Tibial artery (tissue), 4 donors: ENCODE measurements around the gene SARS1.

Experiments used
- DNase-seq, 2 donors: peaks; one replicate each; pipeline ENCODE4 v3.0.0-alpha.2; 2019
- H3K27ac ChIP-seq, 2 donors: fragments of 200-600 bp; sonication (generic) in 1 of 2; 1 replicate in 1 of 2; 2 replicates in 1 of 2; pipeline ENCODE4 v1.5.1; 2018 to 2019; ENCODE audit warnings: mild to moderate bottlenecking in 1 of 2
- H3K27me3 ChIP-seq, 2 donors: fragments of 200-600 bp; sonication (generic) in 1 of 2; one replicate each; pipeline versions ENCODE4 v1.5.1 to v1.6.0; 2016 to 2019
- H3K36me3 ChIP-seq, 3 donors: fragments of 200-600 bp; sonication (generic) in 2 of 3; one replicate each; pipeline ENCODE4 v1.5.1; 2016 to 2019; ENCODE audit warnings: mild to moderate bottlenecking in 2 of 3
- H3K4me1 ChIP-seq, 4 donors: fragments of 200-600 bp; sonication (generic) in 2 of 4; 1 replicate in 3 of 4; 2 replicates in 1 of 4; pipeline ENCODE4 v1.5.1; 2016 to 2019
- H3K4me3 ChIP-seq, 2 donors: fragments of 200-600 bp; sonication (generic) in 1 of 2; 1 replicate in 1 of 2; 2 replicates in 1 of 2; pipeline ENCODE4 v1.5.1; 2018 to 2019; ENCODE audit warnings: mild to moderate bottlenecking in 2 of 2
- H3K9me3 ChIP-seq, 3 donors: fragments of 200-600 bp; sonication (generic) in 1 of 3; one replicate each; pipeline ENCODE4 v1.5.1; 2016 to 2019
- intact Hi-C: fragments of 100-400 bp; cut with DNase I; formaldehyde crosslinking; loops from one replicate; pipeline ENCODE4 v1.15.0; 2023; ENCODE audit warnings: low total_unique reads
- TF ChIP-seq, protein P1 (sequence below), 2 experiments: fragments of 200-600 bp in 1 of 2; fragments of 450-650 bp in 1 of 2; IDR thresholded peaks; one replicate each; pipeline ENCODE4 v1.5.1; 2017 to 2019; ENCODE audit warnings: antibody characterized with exemption in 2 of 2, mild to moderate bottlenecking in 1 of 2, moderate library complexity in 1 of 2

SARS1 gene

GRCh38 chr1:109181085-109181806 lies 32.5 kb upstream of the SARS1 start:
- Histone ChIP-seq H3K4me1 (no peaks in the 10 kb centered on the region), H3K27me3 (no peaks in the 10 kb centered on the region), H3K36me3 (no peaks in the 10 kb centered on the region), H3K4me3 (no peak overlapping the region), H3K9me3 (no peaks in the 10 kb centered on the region), H3K27ac (no peak overlapping the region)
- intact Hi-C loops: no loop called here
- TF ChIP-seq, protein P1, sequence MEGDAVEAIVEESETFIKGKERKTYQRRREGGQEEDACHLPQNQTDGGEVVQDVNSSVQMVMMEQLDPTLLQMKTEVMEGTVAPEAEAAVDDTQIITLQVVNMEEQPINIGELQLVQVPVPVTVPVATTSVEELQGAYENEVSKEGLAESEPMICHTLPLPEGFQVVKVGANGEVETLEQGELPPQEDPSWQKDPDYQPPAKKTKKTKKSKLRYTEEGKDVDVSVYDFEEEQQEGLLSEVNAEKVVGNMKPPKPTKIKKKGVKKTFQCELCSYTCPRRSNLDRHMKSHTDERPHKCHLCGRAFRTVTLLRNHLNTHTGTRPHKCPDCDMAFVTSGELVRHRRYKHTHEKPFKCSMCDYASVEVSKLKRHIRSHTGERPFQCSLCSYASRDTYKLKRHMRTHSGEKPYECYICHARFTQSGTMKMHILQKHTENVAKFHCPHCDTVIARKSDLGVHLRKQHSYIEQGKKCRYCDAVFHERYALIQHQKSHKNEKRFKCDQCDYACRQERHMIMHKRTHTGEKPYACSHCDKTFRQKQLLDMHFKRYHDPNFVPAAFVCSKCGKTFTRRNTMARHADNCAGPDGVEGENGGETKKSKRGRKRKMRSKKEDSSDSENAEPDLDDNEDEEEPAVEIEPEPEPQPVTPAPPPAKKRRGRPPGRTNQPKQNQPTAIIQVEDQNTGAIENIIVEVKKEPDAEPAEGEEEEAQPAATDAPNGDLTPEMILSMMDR (IDR thresholded peaks at IDR 0.05): no peak
- DNase-seq: no peak

- Histone ChIP-seq H3K27me3 (peaks cover 0 to 4% of the 10 kb centered on the region in 2 donors), H3K36me3 (no peaks in the 10 kb centered on the region), H3K27ac (no peak overlapping the region), H3K4me1 (no peaks in the 10 kb centered on the region), H3K4me3 (no peak overlapping the region), H3K9me3 (no peaks in the 10 kb centered on the region)
- no peak for DNase-seq
- TF ChIP-seq, protein P1 (IDR thresholded peaks at IDR 0.05): no peak
- intact Hi-C loops: no loop called here
These were observed 31.9 kb upstream of the SARS1 start for GRCh38 chr1:109181807-109182163.

DNA sequence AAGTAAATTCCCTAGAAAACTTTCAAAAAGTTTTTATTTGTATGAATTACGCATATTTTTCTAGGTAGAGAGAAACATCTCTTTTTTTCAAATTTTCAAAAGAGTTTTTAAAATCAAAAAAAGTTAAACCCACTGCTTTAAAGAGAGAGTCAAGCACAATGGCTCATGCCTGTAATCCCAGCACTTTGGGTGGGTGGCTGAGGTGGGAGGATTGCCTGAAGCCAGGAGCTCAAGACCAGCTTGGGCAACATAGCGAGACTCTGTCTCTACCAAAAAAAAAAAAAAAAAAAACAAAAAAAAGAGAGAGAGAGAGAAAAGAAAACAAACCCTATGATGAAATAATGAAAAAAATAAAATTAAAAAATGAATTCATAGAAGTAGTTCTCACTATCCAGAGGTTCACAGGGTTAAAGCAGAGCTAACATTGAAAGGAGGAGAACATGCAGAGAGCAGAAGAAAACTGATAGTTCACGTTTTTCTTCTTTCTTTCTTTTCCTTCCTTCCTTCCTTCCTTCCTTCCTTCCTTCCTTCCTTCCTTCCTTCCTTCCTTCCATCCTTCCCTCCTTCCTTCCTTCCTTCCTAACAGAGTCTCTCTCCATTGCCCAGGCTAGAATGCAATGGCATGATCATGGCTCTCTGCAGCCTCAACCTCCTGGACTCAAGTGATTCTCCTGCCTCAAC lies 30.5 kb upstream of the SARS1 start:
- no peak overlapping the region for H3K4me3 ChIP-seq
- H3K27ac ChIP-seq: no peak overlapping the region
- intact Hi-C loops: no loop called here
- DNase-seq: no peak
- peaks cover 0 to 11% of the 10 kb centered on the region in 2 donors for H3K27me3 ChIP-seq
- H3K36me3 ChIP-seq: no peaks in the 10 kb centered on the region
- TF ChIP-seq, protein P1 (IDR thresholded peaks at IDR 0.05): no peak
- no peaks in the 10 kb centered on the region for H3K4me1 ChIP-seq
- no peaks in the 10 kb centered on the region for H3K9me3 ChIP-seq

- H3K27ac ChIP-seq: no peak overlapping the region
- no peak for DNase-seq
- H3K9me3 ChIP-seq: no peaks in the 10 kb centered on the region
- H3K36me3 ChIP-seq: peaks cover 0 to 9% (median 0%) of the 10 kb centered on the region in 3 donors
- peaks cover 0 to 20% of the 10 kb centered on the region in 2 donors for H3K27me3 ChIP-seq
- intact Hi-C loops: no loop called here
- H3K4me3 ChIP-seq: no peak overlapping the region
- H3K4me1 ChIP-seq: no peaks in the 10 kb centered on the region
- TF ChIP-seq, protein P1 (IDR thresholded peaks at IDR 0.05): no peak
These were observed 29.0 kb upstream of the SARS1 start for GRCh38 chr1:109184687-109185086.

DNA sequence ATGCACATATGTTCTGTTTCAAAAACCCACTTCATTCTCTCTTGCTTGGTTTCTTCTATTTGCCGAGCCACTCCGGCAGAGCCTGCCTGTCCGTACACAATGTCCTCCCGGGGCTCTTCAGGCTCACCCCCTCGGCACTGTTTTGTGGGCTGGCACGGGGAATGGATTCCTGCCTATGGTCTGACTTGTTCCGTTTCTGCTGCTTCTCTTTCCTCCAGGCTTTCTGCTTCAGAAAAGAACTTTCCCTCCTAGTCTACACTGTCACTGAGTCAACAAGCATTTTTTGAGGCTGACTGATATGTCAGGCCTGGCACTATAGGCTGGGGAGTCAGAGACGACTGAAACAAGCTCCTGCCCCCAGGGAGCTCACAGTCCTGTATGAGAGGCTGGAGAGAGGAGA lies 28.4 kb upstream of the SARS1 start:
- Histone ChIP-seq H3K36me3 (peaks cover 0 to 9% (median 0%) of the 10 kb centered on the region in 3 donors), H3K27ac (no peak overlapping the region), H3K4me3 (no peak overlapping the region), H3K4me1 (no peaks in the 10 kb centered on the region), H3K9me3 (no peaks in the 10 kb centered on the region), H3K27me3 (peaks cover 0 to 20% of the 10 kb centered on the region in 2 donors)
- TF ChIP-seq, protein P1 (IDR thresholded peaks at IDR 0.05): no peak
- no peak for DNase-seq
- intact Hi-C loops: no loop called here
